ENCODE data around the gene SLC25A25. TPM values are rescaled to one million over a fixed set of nuclear protein-coding genes. Genes with fewer than 3 reads are reported as not detected.

Gene SLC25A25
- total RNA-seq, 1 experiment from 2014 or later: 10.7 TPM

- Histone ChIP-seq H3K9me3 (ENCODE audit: control insufficient read depth, insufficient read depth, low read depth, low read length) (no peaks in the 10 kb centered on the region), H3K4me3 (ENCODE audit: low read depth in 2 of 2, low read length in 2 of 2) (no peak overlapping the region), H3K27me3 (ENCODE audit: control insufficient read depth, insufficient read depth, low read length) (no peaks in the 10 kb centered on the region), H3K27ac (ENCODE audit: low read length) (peak overlapping the region; percentile 68), H3K4me1 (ENCODE audit: control insufficient read depth, insufficient read depth, low read length) (peaks cover 49% of the 10 kb centered on the region), H3K36me3 (ENCODE audit: control insufficient read depth, insufficient read depth, low read length) (no peaks in the 10 kb centered on the region)
- no peak for DNase-seq (ENCODE audit: low read depth, low spot score)
- CTCF ChIA-PET: no interaction called here
- BruUV-seq (replicated peaks): no TSS peak
- TF ChIP-seq CTCF (IDR thresholded peaks at IDR 0.05) (no peak), SIN3A (IDR thresholded peaks at IDR 0.05; ENCODE audit: borderline replicate concordance, insufficient read depth, low read depth, low read length) (no peak), TCF7L2 (IDR thresholded peaks at IDR 0.05; ENCODE audit: low read depth, low read length) (no peak), POLR2AphosphoS5 (IDR thresholded peaks at IDR 0.05; ENCODE audit: low read depth, low read length) (no peak)
- TF ChIP-seq, protein P1, sequence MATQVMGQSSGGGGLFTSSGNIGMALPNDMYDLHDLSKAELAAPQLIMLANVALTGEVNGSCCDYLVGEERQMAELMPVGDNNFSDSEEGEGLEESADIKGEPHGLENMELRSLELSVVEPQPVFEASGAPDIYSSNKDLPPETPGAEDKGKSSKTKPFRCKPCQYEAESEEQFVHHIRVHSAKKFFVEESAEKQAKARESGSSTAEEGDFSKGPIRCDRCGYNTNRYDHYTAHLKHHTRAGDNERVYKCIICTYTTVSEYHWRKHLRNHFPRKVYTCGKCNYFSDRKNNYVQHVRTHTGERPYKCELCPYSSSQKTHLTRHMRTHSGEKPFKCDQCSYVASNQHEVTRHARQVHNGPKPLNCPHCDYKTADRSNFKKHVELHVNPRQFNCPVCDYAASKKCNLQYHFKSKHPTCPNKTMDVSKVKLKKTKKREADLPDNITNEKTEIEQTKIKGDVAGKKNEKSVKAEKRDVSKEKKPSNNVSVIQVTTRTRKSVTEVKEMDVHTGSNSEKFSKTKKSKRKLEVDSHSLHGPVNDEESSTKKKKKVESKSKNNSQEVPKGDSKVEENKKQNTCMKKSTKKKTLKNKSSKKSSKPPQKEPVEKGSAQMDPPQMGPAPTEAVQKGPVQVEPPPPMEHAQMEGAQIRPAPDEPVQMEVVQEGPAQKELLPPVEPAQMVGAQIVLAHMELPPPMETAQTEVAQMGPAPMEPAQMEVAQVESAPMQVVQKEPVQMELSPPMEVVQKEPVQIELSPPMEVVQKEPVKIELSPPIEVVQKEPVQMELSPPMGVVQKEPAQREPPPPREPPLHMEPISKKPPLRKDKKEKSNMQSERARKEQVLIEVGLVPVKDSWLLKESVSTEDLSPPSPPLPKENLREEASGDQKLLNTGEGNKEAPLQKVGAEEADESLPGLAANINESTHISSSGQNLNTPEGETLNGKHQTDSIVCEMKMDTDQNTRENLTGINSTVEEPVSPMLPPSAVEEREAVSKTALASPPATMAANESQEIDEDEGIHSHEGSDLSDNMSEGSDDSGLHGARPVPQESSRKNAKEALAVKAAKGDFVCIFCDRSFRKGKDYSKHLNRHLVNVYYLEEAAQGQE (IDR thresholded peaks at IDR 0.05; ENCODE audit: insufficient read depth in 1 of 2, low read depth in 2 of 2, low read length in 1 of 2): no peak
- no peak for ATAC-seq
- in situ Hi-C loops (cut with HindIII; ENCODE audit: low pct_unique_long_range_greater_than_20kb, low sequenced_read_pairs): no loop called here
- POLR2A ChIA-PET: no interaction called here
- intact Hi-C loops (cut with micrococcal nuclease; ENCODE audit: unreplicated experiment): loop anchor here (5.0 kb wide), 1 partner anchor 53 kb away; no protein-coding TSS in a partner anchor
Measured at GRCh38 chr9:128024761-128025308, 43.2 kb upstream of the SLC25A25 start.

DNA sequence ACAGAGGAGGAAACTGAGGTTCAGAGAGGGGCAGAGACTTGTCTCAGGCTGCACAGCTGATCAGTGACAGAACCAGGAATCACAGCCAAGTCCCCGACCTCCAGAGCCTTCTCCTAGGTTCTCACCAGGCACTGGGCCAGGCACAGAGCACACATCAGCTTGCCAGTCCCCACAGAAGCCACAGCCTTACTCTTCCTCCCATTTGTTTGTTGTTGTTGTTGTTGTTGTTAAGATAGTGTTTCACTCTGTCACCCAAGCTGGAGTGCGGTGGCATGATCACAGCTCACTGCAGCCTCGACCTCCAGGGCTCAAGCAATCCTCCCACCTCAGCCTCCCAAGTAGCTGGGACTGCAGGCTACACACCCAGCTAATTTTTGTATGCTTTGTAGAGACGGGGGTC lies 42.3 kb upstream of the SLC25A25 start:
- intact Hi-C loops (cut with micrococcal nuclease; ENCODE audit: unreplicated experiment): loop anchor here (5.0 kb wide), 1 partner anchor 53 kb away; no protein-coding TSS in a partner anchor
- peak overlapping the region; percentile 64 for H3K27ac ChIP-seq (ENCODE audit: low read length)
- CTCF ChIA-PET: no interaction called here
- H3K4me1 ChIP-seq (ENCODE audit: control insufficient read depth, insufficient read depth, low read length): peaks cover 49% of the 10 kb centered on the region
- no peak for ATAC-seq
- DNase-seq (ENCODE audit: low read depth, low spot score): no peak
- no peak overlapping the region for H3K4me3 ChIP-seq (ENCODE audit: low read depth in 2 of 2, low read length in 2 of 2)
- BruUV-seq (replicated peaks): no TSS peak
- H3K27me3 ChIP-seq (ENCODE audit: control insufficient read depth, insufficient read depth, low read length): no peaks in the 10 kb centered on the region
- POLR2A ChIA-PET: no interaction called here
- H3K9me3 ChIP-seq (ENCODE audit: control insufficient read depth, insufficient read depth, low read depth, low read length): no peaks in the 10 kb centered on the region
- TF ChIP-seq TCF7L2 (IDR thresholded peaks at IDR 0.05; ENCODE audit: low read depth, low read length) (no peak), SIN3A (IDR thresholded peaks at IDR 0.05; ENCODE audit: borderline replicate concordance, insufficient read depth, low read depth, low read length) (no peak), CTCF (IDR thresholded peaks at IDR 0.05) (no peak), POLR2AphosphoS5 (IDR thresholded peaks at IDR 0.05; ENCODE audit: low read depth, low read length) (no peak)
- TF ChIP-seq, protein P1 (IDR thresholded peaks at IDR 0.05; ENCODE audit: insufficient read depth in 1 of 2, low read depth in 2 of 2, low read length in 1 of 2): no peak
- H3K36me3 ChIP-seq (ENCODE audit: control insufficient read depth, insufficient read depth, low read length): no peaks in the 10 kb centered on the region
- in situ Hi-C loops (cut with HindIII; ENCODE audit: low pct_unique_long_range_greater_than_20kb, low sequenced_read_pairs): no loop called here
